HAP-1 (cell line): ENCODE results near the gene TIMM44.

ENCODE experiments used
- DNase-seq, 2 experiments: peaks; one replicate each; pipeline ENCODE4 v3.0.0-alpha.2; 2016 to 2020; ENCODE audit warnings: low spot score in 2 of 2
- H3K27me3 ChIP-seq: fragments of 250-450 bp; sonication (Bioruptor Pico); 2 replicates; pipeline ENCODE4 v1.5.1; 2020; ENCODE audit warnings: low read depth, mild to moderate bottlenecking, moderate library complexity
- H3K36me3 ChIP-seq: fragments of 250-450 bp; sonication (Bioruptor Pico); replicated peaks from 2 replicates; pipeline ENCODE4 v1.5.1; 2020; ENCODE audit warnings: mild to moderate bottlenecking
- H3K4me1 ChIP-seq: fragments of 250-450 bp; sonication (Bioruptor Pico); 2 replicates; pipeline ENCODE4 v1.5.1; 2020; ENCODE audit warnings: mild to moderate bottlenecking
- H3K4me3 ChIP-seq: fragments of 250-450 bp; sonication (Bioruptor Pico); 2 replicates; pipeline ENCODE4 v1.5.1; 2020; ENCODE audit warnings: mild to moderate bottlenecking, moderate library complexity
- H3K9me3 ChIP-seq: fragments of 250-450 bp; sonication (Bioruptor Pico); 2 replicates; pipeline ENCODE4 v1.5.1; 2020; ENCODE audit warnings: mild to moderate bottlenecking, moderate library complexity
- in situ Hi-C: fragments of 300-500 bp; cut with MboI; formaldehyde crosslinking; loops from 3 replicates; pipeline ENCODE4 v1.14.3; 2020; ENCODE audit warnings: low sequenced_read_pairs, inconsistent platforms, mixed read lengths

TIMM44 gene

DNA sequence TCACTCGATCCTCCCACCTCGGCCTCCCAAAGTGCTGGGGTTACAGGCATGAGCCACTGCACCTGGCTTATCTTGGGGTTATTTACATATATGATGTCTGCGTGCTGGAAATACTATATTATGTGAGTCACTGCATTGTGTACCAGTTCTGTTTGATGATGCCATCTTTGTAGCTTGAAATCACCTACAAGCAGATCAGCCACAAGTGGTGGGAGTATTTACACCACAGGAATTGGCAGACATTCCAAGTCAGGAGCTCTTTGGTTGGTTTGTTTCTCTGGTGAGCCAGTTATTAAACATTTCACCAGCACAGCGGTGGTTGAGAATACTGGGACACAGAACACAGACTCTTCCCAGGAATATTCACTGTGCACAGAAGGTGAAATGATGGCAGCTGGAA is 4.5 kb upstream of the TIMM44 start:
- no peaks in the 10 kb centered on the region for H3K36me3 ChIP-seq
- peaks cover 3% of the 10 kb centered on the region; the same call in 1 of the 2 replicates for H3K4me1 ChIP-seq
- H3K4me3 ChIP-seq, result no peak overlapping the region
- no peak for DNase-seq
- in situ Hi-C loops, result loop anchor here (10.0 kb wide), 1 partner anchor 307 kb away; no protein-coding TSS in a partner anchor
- no peaks in the 10 kb centered on the region for H3K27me3 ChIP-seq
- H3K9me3 ChIP-seq, result no peaks in the 10 kb centered on the region

- Histone ChIP-seq H3K36me3 (peaks cover 25% of the 10 kb centered on the region), H3K9me3 (no peaks in the 10 kb centered on the region), H3K27me3 (no peaks in the 10 kb centered on the region), H3K4me1 (peaks cover 8% of the 10 kb centered on the region), H3K4me3 (peak overlapping the region; percentile 92)
- peak; percentile 91 to 95 for DNase-seq
- in situ Hi-C loops, result loop anchor here (10.0 kb wide), 1 partner anchor 311 kb away; no protein-coding TSS in a partner anchor
Measured at GRCh38 chr19:7944177-7944761, 803 bp upstream of the TIMM44 start.

- no peak for DNase-seq
- H3K27me3 ChIP-seq, result no peaks in the 10 kb centered on the region
- H3K9me3 ChIP-seq, result no peaks in the 10 kb centered on the region
- H3K4me1 ChIP-seq, result peaks cover 8% of the 10 kb centered on the region
- H3K36me3 ChIP-seq, result peaks cover 37% of the 10 kb centered on the region
- peak overlapping the region; percentile 92 for H3K4me3 ChIP-seq
- in situ Hi-C loops, result loop anchor here (10.0 kb wide), 1 partner anchor 312 kb away; no protein-coding TSS in a partner anchor
Measured at GRCh38 chr19:7942981-7943443, 454 bp downstream of the TIMM44 start.

- Histone ChIP-seq H3K36me3 (peaks cover 47% of the 10 kb centered on the region), H3K4me1 (peaks cover 8% of the 10 kb centered on the region), H3K27me3 (no peaks in the 10 kb centered on the region), H3K4me3 (peak overlapping the region; percentile 92), H3K9me3 (no peaks in the 10 kb centered on the region)
- in situ Hi-C loops, result loop anchor here (10.0 kb wide), 1 partner anchor 313 kb away; no protein-coding TSS in a partner anchor
- no peak for DNase-seq
Measured at GRCh38 chr19:7941895-7942596, 1.4 kb downstream of the TIMM44 start.

DNA sequence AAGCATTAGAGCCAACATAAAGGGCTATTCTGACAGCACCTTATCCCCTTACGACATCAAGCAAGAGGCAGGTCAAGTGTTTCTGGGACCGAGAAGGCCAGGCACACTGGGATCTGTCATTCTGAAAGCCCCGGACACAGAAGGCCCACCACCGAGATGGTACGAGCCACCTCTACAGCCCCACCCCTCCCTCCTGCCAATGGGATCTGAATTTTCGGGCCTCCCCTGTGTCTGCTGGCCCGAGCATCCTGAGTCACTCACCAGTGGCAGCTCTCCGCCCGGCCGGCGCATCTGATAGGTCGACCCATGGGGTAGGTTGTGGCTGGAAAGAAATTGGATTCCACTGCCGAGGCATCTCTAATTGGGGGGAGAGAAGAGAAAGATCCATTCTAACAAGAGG is 2.6 kb downstream of the TIMM44 start:
- Histone ChIP-seq H3K4me3 (no peak overlapping the region), H3K36me3 (peaks cover 59% of the 10 kb centered on the region), H3K27me3 (no peaks in the 10 kb centered on the region), H3K9me3 (no peaks in the 10 kb centered on the region), H3K4me1 (peaks cover 8% of the 10 kb centered on the region)
- DNase-seq, result no peak
- in situ Hi-C loops, result loop anchor here (10.0 kb wide), 1 partner anchor 314 kb away; no protein-coding TSS in a partner anchor

GRCh38 chr19:7934766-7935165 is 8.7 kb downstream of the TIMM44 start:
- Histone ChIP-seq H3K9me3 (no peaks in the 10 kb centered on the region), H3K4me1 (no peaks in the 10 kb centered on the region), H3K4me3 (no peak overlapping the region), H3K27me3 (no peaks in the 10 kb centered on the region), H3K36me3 (peaks cover 90% of the 10 kb centered on the region)
- in situ Hi-C loops, result no loop called here
- no peak for DNase-seq

DNA sequence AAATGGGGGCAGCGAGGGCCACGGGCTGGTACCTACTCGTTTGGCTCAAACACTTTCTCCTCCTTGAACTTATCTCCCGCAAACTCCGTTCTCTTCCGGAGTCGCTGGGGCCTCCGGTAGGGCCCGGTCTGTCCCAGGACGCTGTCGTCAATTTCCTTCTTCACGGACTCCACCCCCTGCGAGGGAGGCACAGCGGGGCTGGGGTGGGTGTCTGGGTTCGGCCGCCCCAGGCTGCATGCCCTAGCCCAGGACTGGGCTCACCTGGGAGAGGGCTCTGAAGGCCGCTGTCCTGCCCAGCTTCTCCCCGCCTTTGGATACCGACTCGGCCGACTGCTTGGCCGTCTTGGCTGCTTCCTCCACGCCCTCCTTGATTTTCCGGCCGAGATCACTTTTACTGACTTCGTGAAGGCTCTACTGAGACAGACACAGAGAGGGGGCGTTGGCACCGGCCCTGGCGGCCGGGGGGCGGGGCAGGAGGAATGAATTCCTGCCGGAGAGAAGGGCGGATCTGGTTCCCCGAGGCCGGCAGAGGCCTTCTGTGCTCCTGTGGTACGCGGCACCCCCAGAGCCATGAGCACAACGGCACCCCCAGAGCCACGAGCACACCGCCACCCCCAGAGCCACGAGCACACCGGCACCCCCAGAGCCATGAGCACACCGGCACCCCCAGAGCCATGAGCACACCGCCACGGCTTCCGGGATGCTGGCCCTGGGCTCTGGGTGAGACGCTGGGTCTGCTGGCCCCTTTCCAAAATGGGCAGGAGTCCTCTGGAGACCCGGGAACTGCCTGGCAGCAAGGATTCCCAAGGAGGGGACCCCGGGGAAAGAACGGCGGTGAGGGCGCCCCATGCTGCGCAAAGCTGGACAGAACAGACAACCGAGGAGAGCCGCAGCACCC is 9.4 kb downstream of the TIMM44 start:
- Histone ChIP-seq H3K9me3 (no peaks in the 10 kb centered on the region), H3K36me3 (peaks cover 85% of the 10 kb centered on the region), H3K4me3 (no peak overlapping the region), H3K27me3 (no peaks in the 10 kb centered on the region), H3K4me1 (peaks cover under 1% of the 10 kb centered on the region)
- in situ Hi-C loops, result no loop called here
- DNase-seq, result no peak

DNA sequence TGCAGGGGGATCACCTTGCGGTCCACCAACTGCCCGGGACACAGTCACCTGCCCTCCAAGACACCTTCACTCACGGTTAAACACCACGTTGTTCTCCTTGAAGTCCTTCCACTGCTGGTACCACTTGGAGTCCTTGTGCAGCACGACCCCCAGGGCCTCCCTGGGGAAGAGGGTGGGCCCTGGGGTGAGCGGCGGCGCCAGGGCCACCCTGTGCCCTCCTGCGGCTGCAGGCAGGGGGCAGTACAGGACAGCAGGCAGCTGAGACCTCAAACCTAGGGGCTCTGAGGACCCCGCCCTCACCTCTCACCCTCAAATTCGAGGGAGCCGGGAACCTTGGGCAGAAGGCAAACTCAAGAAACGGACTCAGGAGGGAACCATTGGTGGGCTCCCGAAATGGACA is 10.1 kb downstream of the TIMM44 start:
- no peaks in the 10 kb centered on the region for H3K9me3 ChIP-seq
- in situ Hi-C loops, result no loop called here
- no peak overlapping the region for H3K4me3 ChIP-seq
- peaks cover 79% of the 10 kb centered on the region for H3K36me3 ChIP-seq
- no peaks in the 10 kb centered on the region for H3K27me3 ChIP-seq
- peaks cover 3% of the 10 kb centered on the region for H3K4me1 ChIP-seq
- DNase-seq, result no peak

- in situ Hi-C loops, result no loop called here
- DNase-seq, result no peak
- H3K9me3 ChIP-seq, result no peaks in the 10 kb centered on the region
- H3K36me3 ChIP-seq, result peaks cover 74% of the 10 kb centered on the region
- H3K27me3 ChIP-seq, result no peaks in the 10 kb centered on the region
- H3K4me1 ChIP-seq, result peaks cover 3% of the 10 kb centered on the region
- H3K4me3 ChIP-seq, result no peak overlapping the region
Measured at GRCh38 chr19:7932930-7933300, 10.6 kb downstream of the TIMM44 start.

GRCh38 chr19:7932276-7932929 is 11.1 kb downstream of the TIMM44 start:
- peaks cover 69% of the 10 kb centered on the region for H3K36me3 ChIP-seq
- no peak for DNase-seq
- in situ Hi-C loops, result no loop called here
- no peaks in the 10 kb centered on the region for H3K27me3 ChIP-seq
- H3K4me3 ChIP-seq, result no peak overlapping the region
- H3K4me1 ChIP-seq, result peaks cover 3% of the 10 kb centered on the region
- no peaks in the 10 kb centered on the region for H3K9me3 ChIP-seq

DNA sequence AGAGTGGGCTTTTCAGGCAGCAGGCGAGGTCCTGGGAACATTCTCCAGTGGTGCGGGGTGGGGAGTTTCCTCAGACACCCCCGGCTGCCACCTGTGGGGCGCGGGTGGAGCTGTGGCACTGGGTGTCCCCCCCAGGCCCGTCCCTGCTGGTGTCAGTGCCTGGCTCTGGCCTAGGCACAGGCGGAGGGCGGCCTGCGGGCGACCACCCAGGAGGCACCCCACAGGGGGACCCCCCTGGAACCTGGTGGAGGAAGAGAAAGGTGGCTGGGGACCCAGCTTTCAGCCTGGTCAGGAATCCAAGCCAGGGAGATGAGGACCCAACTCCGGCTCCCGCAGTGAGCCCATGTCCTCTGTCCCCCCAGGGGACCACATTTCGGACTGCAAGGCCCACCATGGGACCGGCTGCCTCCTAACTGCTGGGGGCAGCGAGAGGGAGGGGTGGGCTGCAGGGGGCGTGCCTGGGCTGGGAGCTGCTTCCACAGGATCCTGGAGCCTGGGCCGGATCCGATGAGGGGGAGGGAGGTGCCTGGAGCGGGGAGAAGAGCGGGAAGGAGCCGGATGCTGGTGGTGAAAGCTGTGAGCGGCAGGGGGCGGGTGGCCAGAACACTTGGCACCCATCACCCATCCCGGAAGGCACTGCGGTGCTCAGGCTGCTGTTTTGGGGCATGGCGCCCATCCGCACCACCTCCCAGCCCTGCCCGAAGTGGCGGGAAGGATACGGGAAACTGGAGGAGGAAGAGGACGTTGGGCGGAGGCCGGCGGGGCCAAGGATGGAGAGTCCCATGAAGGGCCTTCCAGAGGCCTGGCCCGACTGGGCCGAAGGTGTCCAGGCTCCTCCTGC is 12.0 kb downstream of the TIMM44 start:
- no peak for DNase-seq
- H3K9me3 ChIP-seq, result no peaks in the 10 kb centered on the region
- peaks cover 64% of the 10 kb centered on the region for H3K36me3 ChIP-seq
- H3K27me3 ChIP-seq, result no peaks in the 10 kb centered on the region
- peaks cover 6% of the 10 kb centered on the region for H3K4me1 ChIP-seq
- H3K4me3 ChIP-seq, result no peak overlapping the region
- in situ Hi-C loops, result no loop called here

GRCh38 chr19:7930765-7931164 is 12.7 kb downstream of the TIMM44 start:
- H3K4me1 ChIP-seq, result peaks cover 9% of the 10 kb centered on the region
- H3K4me3 ChIP-seq, result no peak overlapping the region
- no peaks in the 10 kb centered on the region for H3K9me3 ChIP-seq
- peaks cover 58% of the 10 kb centered on the region for H3K36me3 ChIP-seq
- no peak for DNase-seq
- H3K27me3 ChIP-seq, result no peaks in the 10 kb centered on the region
- in situ Hi-C loops, result no loop called here
